ENCODE data around the gene CSKMT.

GRCh38 chr11:62671608-62672389, 6.7 kb downstream of the CSKMT start, which contains the start of the genes LBHD1 and UQCC3:
- TF ChIP-seq EZH2phosphoT487 (IDR thresholded peaks at IDR 0.05; ENCODE audit: borderline replicate concordance, low read length), result no peak
- TF ChIP-seq, protein P1, sequence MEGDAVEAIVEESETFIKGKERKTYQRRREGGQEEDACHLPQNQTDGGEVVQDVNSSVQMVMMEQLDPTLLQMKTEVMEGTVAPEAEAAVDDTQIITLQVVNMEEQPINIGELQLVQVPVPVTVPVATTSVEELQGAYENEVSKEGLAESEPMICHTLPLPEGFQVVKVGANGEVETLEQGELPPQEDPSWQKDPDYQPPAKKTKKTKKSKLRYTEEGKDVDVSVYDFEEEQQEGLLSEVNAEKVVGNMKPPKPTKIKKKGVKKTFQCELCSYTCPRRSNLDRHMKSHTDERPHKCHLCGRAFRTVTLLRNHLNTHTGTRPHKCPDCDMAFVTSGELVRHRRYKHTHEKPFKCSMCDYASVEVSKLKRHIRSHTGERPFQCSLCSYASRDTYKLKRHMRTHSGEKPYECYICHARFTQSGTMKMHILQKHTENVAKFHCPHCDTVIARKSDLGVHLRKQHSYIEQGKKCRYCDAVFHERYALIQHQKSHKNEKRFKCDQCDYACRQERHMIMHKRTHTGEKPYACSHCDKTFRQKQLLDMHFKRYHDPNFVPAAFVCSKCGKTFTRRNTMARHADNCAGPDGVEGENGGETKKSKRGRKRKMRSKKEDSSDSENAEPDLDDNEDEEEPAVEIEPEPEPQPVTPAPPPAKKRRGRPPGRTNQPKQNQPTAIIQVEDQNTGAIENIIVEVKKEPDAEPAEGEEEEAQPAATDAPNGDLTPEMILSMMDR (IDR thresholded peaks at IDR 0.05; ENCODE audit: low read depth, low read length, poor library complexity, severe bottlenecking), result no peak

Data from DOHH2 (cell line).